LNCAP (cell line): ENCODE data around the gene NARS2.
A peak's percentile ranks its signal among the peaks of the same experiment; 100 is the strongest.

ENCODE experiments used
- CTCF ChIP-seq: fragments of 450-650 bp; IDR thresholded peaks from 2 replicates; pipeline ENCODE4 v1.5.1; 2017; ENCODE audit warnings: mild to moderate bottlenecking

Gene NARS2

GRCh38 chr11:78567209-78567608 lies 7.5 kb downstream of the NARS2 start:
- TF ChIP-seq CTCF, result no peak

- peak; percentile 74 for TF ChIP-seq CTCF
Observed at GRCh38 chr11:78564490-78565467, 9.9 kb downstream of the NARS2 start.

- TF ChIP-seq CTCF, result no peak
Observed at GRCh38 chr11:78562398-78562797, 12.3 kb downstream of the NARS2 start.

- TF ChIP-seq CTCF, result no peak
Observed at GRCh38 chr11:78560826-78561484, 13.7 kb downstream of the NARS2 start.

- no peak for TF ChIP-seq CTCF
Observed at GRCh38 chr11:78560153-78560552, 14.5 kb downstream of the NARS2 start.

- no peak for TF ChIP-seq CTCF
Observed at GRCh38 chr11:78557236-78557635, 17.4 kb downstream of the NARS2 start.

GRCh38 chr11:78555592-78555991 lies 19.1 kb downstream of the NARS2 start:
- no peak for TF ChIP-seq CTCF
